ENCODE measurements around the gene DPM3. TPM values are rescaled to one million over a fixed set of nuclear protein-coding genes. Genes with fewer than 3 reads are reported as not detected.

Gene DPM3
- total RNA-seq, 3 donors from 2014 or later, result 53.7 to 69.4 (median 68.2) TPM

DNA sequence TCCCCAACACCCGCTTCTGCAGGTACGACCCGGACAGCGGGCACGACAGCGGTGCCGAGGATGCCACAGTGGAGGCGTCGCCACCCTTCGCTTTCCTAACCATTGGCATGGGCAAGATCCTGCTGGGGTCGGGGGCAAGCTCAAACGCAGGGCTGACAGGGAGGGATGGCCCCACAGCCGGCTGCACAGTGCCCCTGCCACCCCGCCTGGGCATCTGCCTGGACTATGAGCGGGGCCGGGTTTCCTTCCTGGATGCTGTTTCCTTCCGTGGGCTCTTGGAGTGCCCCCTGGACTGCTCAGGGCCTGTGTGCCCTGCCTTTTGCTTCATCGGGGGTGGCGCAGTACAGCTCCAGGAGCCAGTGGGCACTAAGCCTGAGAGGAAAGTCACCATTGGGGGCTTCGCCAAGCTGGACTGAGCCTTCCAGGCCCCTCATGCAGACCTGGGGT lies 43.5 kb upstream of the DPM3 start:
- H3K4me1 ChIP-seq, result peaks cover 0 to 21% of the 10 kb centered on the region in 2 donors
- H3K9me3 ChIP-seq, result no peaks in the 10 kb centered on the region
- H3K36me3 ChIP-seq, result no peaks in the 10 kb centered on the region
- DNase-seq (ENCODE audit: low spot score in 2 of 2), result no peak
- TF ChIP-seq, protein P1, sequence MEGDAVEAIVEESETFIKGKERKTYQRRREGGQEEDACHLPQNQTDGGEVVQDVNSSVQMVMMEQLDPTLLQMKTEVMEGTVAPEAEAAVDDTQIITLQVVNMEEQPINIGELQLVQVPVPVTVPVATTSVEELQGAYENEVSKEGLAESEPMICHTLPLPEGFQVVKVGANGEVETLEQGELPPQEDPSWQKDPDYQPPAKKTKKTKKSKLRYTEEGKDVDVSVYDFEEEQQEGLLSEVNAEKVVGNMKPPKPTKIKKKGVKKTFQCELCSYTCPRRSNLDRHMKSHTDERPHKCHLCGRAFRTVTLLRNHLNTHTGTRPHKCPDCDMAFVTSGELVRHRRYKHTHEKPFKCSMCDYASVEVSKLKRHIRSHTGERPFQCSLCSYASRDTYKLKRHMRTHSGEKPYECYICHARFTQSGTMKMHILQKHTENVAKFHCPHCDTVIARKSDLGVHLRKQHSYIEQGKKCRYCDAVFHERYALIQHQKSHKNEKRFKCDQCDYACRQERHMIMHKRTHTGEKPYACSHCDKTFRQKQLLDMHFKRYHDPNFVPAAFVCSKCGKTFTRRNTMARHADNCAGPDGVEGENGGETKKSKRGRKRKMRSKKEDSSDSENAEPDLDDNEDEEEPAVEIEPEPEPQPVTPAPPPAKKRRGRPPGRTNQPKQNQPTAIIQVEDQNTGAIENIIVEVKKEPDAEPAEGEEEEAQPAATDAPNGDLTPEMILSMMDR (IDR thresholded peaks at IDR 0.05), result no peak
- H3K27me3 ChIP-seq, result no peaks in the 10 kb centered on the region
- intact Hi-C loops (cut with DNase I; ENCODE audit: low total_unique reads), result no loop called here
- H3K4me3 ChIP-seq, result no peak overlapping the region
- peak overlapping the region; percentile 87 to 91 for H3K27ac ChIP-seq

DNA sequence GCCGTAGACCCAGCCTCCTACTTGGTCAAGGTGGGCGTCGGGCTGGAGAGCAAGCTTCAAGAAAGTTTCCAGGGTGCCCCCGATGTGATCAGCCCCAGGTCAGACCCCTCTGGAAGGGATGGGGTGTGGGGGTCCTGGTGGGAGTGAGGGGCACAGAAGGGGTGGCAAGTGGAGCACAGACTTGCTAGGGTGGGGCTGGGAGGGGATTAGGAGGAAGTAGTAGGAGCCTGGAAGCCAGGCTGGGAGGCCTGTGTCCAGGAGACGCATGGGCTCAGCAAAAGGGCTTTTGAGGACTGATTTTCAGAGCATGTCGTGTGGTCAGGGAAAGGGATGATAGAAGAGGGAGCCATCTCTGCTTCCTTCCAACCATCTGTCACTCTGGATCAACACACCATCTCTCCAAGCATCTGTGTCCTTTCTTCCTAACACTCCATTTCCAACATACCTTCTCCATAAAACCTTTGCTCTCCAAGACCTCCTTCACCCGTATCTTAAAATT lies 41.8 kb upstream of the DPM3 start:
- Histone ChIP-seq H3K27ac (no peak overlapping the region), H3K9me3 (no peaks in the 10 kb centered on the region), H3K4me1 (peaks cover 0 to 21% of the 10 kb centered on the region in 2 donors), H3K27me3 (no peaks in the 10 kb centered on the region), H3K36me3 (no peaks in the 10 kb centered on the region), H3K4me3 (no peak overlapping the region)
- TF ChIP-seq, protein P1 (IDR thresholded peaks at IDR 0.05), result no peak
- intact Hi-C loops (cut with DNase I; ENCODE audit: low total_unique reads), result no loop called here
- no peak for DNase-seq (ENCODE audit: low spot score in 2 of 2)

DNA sequence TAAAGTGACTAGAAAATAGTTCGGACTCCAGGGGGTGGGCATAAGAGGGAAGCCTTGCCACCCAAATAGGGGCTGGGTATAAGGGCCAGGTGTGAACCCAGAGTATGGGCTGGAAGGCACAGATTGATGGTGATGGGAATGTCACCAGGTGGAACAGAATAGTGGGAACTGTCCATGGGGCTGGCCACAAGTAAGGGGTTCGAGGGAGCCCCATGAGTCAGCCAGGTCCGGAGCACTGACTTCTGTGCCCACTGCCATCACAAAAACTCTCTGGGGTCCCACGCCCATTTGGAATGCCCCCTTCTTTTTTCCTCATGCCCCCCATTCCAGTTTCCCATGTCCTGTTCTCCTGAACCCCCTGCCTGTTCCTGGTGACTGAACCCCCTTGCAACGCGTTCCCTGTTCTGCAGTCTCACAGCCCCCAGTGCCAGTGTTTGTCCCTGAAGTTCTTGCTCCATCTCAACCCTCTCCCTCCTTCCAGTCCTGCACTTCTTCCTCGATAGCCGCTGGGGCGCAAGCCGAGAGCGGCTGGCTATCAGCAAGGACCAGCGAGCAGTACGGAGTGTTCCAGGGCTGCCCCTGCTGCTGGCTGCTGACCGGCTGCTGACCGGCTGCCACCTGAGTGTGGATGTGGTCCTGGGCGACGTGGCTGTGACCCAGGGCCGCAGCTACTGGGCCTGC lies 41.2 kb upstream of the DPM3 start:
- no peak for DNase-seq (ENCODE audit: low spot score in 2 of 2)
- TF ChIP-seq POLR2A (IDR thresholded peaks at IDR 0.05), result no peak
- no peak for TF ChIP-seq POLR2AphosphoS5 (IDR thresholded peaks at IDR 0.05)
- TF ChIP-seq, protein P1 (IDR thresholded peaks at IDR 0.05), result no peak
- intact Hi-C loops (cut with DNase I; ENCODE audit: low total_unique reads), result no loop called here
- no peaks in the 10 kb centered on the region for H3K27me3 ChIP-seq
- H3K4me1 ChIP-seq, result peaks cover 0 to 25% of the 10 kb centered on the region in 2 donors
- no peak overlapping the region for H3K27ac ChIP-seq
- H3K36me3 ChIP-seq, result no peaks in the 10 kb centered on the region
- H3K4me3 ChIP-seq, result no peak overlapping the region
- H3K9me3 ChIP-seq, result no peaks in the 10 kb centered on the region

DNA sequence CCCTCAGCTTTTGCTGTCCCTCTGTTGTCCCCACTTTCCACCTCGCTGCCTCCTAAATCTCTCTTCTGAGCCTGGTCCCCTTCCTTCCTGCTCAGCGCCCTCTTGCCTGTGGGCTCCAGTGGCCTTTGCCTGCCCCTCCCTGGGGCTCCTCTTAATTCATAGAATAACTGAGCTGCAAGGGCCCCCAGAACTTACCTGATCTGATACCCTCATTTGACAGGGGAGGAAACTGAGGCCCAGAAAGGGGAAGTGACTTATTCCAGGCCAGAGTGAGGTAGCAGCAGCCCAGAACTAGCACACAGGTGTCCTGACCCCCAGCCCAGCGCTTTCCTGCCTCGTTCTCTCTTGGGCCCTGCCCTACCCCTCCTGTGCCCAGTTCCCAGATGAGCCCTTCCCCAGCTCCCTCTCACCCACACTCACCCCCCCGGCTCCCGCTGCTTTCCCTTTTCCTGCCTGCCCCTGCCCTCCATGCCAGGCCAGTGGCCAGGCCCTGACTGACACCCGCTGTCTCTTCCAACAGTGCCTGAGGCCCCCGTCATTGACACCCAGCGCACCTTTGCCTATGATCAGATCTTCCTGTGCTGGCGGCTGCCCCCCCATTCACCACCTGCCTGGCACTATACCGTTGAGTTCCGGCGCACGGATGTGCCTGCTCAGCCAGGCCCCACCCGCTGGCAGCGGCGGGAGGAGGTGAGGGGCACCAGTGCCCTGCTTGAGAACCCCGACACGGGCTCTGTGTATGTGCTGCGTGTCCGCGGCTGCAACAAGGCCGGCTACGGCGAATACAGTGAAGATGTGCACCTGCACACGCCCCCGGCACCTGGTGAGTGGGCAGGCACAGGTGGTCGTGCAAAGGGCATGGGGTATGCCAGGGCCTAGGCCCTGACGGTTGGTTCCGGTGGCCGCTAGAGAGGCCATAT lies 39.0 kb upstream of the DPM3 start:
- Histone ChIP-seq H3K36me3 (no peaks in the 10 kb centered on the region), H3K4me3 (no peak overlapping the region), H3K9me3 (no peaks in the 10 kb centered on the region), H3K27me3 (no peaks in the 10 kb centered on the region), H3K27ac (peak overlapping the region in 1 of 2 donors; percentile 85), H3K4me1 (peaks cover 0 to 13% of the 10 kb centered on the region in 2 donors)
- DNase-seq (ENCODE audit: low spot score in 2 of 2), result peak in 1 of 2 donors; percentile 51
- TF ChIP-seq, protein P1 (IDR thresholded peaks at IDR 0.05), result no peak
- TF ChIP-seq POLR2A (IDR thresholded peaks at IDR 0.05) (no peak), POLR2AphosphoS5 (IDR thresholded peaks at IDR 0.05) (no peak)
- intact Hi-C loops (cut with DNase I; ENCODE audit: low total_unique reads), result no loop called here

Measured in breast epithelium (tissue), 4 donors.